ENCODE results near the gene OSTM1. TPM values are rescaled to one million over a fixed set of nuclear protein-coding genes. Genes with fewer than 3 reads are reported as not detected.
"Not testable (repeated sequence)": the region's sequence is repeated elsewhere in the genome, so short reads cannot be mapped to it uniquely, and the experiment has no call there.

Gene OSTM1
- total RNA-seq, 1 donor from 2014 or later, result 50.1 TPM

DNA sequence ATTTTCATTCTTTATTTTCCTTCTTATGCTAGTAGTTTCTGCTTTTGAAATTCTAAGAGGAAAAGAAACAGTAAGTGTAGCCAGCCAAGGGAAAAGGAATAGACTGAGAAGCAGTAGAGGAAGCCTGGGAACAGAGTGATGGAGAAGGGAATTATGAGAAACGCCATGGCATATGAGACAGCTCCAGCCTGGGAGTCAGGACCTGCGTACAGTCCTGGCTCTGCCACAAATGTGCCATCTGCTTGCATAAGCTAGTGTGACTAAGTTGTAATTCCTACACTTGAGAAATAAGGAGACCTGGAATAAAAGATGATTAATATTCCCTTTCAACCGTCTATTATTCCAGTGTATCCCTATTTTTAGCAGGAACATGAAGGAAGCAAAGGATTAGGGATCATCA, 47.5 kb downstream of the OSTM1 start:
- no peak for DNase-seq (ENCODE audit: low spot score in 2 of 2)

DNA sequence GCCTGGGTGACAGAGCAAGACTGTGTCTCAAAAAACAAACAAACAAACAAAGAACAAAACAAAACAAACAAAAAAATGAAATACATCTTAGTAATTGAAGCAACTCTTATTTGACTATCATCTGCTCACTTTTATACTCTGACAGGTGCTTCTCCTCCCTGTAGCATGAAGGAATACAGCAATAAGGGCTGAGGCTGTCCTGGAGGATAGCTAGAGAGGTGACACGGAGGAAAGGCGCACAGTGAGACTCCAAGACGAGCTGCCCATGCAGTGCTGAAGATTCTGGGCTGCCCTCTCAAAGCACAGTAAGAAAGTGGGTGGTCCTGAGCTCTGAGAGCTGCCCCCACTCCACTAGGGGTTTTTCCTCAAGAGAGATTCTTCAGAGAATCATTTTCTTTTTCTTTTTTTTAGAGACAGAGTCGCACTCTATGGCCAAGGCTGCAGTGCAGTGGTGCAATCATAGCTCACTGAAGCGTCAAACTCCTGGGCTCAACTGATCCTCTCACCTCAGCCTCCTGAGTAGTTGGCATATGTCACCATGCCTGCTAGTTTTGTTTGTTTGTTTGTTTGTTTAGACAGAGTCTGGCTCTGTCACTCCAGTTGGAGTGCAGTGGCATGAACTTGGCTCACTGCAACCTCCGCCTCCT, 50.0 kb downstream of the OSTM1 start:
- no peak for FAIRE-seq
- DNase-seq (ENCODE audit: low spot score in 2 of 2), result no peak

More for the DNA sequence above, 47.5 kb downstream of the OSTM1 start:
- FAIRE-seq, result no peak

DNA sequence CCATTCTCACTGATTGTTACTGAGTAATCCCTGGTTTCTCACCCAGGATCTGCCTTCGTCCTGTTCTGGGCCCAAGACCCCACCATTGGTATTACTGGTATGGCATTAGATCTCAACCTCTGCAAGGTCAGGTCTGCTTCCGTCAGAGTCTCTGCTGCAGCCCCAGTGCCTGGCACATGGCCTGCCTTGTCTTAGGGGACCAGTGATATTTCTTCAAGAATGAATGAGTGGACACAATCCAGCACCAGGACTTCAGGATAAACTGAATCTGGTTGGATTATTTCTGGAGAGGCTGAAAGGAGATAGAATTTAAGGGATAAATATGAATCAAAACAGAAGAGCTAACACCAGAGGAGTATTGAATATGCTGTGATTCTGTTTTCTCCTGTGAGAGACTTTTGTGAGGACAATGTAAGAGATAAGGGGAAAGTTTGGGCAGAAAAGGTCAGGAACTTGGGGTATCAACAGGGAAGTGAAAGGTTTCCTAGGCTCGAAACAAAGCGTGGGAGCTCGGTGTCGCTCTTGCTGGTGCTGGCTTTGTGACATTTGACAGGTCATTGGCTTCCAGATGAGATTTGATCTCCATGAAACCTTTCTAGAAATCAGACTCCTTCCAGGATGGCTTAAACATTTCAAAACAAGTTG, 53.9 kb downstream of the OSTM1 start:
- DNase-seq (ENCODE audit: low spot score in 2 of 2), result no peak
- FAIRE-seq, result no peak

DNA sequence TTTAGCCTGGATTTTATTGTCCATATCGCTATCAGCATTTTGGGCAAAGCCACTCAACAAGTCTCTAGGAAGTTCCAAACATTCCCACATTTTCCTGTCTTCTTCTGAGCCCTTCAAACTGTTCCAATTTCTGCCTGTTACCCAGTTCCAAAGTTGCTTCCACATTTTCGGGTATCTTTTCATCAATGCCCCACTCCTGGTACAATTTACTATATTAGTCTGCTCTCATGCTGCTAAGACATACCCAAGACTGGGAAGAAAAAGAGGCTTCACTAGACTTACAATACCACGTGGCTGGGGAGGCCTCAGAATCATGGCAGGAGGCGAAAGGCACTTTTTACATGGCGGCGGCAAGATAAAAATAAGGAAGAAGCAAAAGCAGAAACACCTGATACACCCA, 58.3 kb downstream of the OSTM1 start:
- FAIRE-seq, result not testable (repeated sequence)

DNA sequence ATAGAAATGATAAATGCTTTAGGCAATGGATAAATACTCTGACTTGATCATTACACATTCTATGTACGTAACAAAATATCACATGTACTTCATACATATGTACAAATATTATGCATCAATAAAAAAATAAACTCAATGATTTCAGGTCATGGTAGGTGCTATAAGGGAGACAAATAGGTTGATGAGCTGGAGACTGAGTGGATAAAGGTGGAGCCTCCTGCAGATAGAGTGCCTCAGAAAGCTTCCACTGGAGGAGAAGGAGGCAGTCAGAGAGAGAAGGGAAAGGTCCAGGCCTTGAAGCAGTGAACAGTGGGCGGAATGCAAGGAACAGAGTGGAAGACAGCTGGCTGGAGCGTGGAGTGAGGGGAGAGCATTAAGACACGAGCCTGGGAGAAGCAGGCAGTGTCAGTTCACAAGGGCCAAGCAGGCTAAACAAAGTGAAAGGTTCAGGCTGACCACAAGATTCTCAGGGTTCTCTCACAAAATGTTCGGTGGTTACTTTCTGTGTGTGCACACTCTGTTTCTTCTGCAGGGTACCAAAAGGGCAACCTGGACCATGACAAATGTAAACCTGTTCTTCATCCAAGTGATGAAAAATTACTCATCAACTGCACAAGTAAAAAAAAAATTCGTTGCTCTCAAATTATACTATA, 60.6 kb downstream of the OSTM1 start:
- FAIRE-seq, result no peak

More for the DNA sequence above, 58.3 kb downstream of the OSTM1 start:
- DNase-seq (ENCODE audit: low spot score in 2 of 2), result not testable (repeated sequence)

DNA sequence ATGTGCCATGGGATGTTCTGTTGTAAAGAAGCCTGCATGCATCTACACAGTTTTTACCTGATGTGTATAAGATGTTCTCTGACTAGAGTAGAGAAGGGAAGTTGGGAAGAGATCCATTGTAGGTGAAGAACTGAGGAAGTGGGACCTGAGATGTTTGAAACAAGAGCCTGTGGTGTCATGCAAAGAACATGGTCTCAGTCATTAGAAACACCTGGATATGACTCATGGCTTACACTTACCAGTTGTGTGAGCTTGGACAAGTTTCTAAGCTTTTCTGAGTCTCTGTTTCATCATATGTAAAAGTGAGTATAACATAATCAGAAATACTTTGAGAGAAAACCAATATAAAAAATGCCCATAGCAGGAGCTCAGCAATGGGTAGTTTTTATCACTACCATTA, 64.6 kb downstream of the OSTM1 start:
- DNase-seq (ENCODE audit: low spot score in 2 of 2) (no peak), FAIRE-seq (no peak)

More for the DNA sequence above, 60.6 kb downstream of the OSTM1 start:
- DNase-seq (ENCODE audit: low spot score in 2 of 2), result no peak

DNA sequence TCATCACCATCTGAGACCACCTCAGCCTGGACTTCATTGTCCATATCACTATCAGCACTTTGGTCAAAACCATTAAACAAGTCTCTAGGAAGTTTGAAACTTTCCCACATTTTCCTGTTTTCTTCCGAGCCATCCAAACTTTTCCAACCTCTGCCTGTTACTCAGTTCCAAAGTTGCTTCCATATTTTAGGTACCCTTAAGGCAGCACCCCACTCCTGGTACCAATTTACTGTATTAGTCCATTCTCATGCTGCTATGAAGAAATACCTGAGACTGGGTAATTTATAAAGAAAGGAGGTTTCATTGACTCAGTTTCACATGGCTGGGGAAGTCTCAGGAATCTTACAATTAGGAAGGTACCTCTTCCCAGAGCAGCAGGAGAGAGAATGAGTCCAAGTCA, 65.3 kb downstream of the OSTM1 start:
- not testable (repeated sequence) for FAIRE-seq; DNase-seq (ENCODE audit: low spot score in 2 of 2)

DNA sequence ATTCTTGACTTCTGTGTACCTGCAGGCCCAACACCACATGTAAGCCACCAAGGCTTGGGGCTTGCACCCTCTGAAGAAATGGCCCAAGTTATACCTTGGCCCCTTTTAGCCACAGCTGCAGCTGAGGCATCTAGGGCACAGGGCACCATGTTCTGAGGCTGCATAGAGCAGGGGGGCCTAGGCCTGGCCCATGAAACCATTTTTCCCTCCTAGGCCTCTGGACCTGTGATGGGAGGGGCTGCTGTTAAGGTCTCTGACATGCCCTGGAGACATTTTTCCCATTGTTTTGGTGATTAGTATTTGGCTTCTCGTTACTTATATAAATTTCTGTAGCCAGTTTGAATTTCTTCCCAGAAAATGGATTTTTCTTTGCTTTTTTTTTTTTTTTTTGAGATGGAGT, 66.2 kb downstream of the OSTM1 start:
- FAIRE-seq, result no peak
- DNase-seq (ENCODE audit: low spot score in 2 of 2), result no peak

DNA sequence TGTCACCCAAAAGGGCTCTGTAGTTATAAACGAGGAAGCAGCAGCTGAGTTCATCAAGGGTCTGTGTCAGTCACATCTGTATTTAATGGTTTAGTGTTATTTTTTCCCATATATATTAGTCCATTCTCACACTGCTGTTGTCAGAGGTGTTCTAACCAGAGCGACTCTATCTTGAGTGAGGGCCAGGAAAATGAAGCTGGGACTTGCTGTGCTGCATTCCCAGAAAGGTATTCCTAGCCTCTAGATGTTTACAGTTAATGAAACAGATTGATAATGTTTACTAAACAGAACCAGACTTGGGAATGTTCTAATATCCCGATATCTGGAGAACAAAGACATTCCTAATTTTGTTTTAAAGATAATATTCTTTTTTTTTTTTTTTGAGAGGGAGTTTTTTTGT, 68.6 kb downstream of the OSTM1 start:
- FAIRE-seq (no peak), DNase-seq (ENCODE audit: low spot score in 2 of 2) (no peak)

DNA sequence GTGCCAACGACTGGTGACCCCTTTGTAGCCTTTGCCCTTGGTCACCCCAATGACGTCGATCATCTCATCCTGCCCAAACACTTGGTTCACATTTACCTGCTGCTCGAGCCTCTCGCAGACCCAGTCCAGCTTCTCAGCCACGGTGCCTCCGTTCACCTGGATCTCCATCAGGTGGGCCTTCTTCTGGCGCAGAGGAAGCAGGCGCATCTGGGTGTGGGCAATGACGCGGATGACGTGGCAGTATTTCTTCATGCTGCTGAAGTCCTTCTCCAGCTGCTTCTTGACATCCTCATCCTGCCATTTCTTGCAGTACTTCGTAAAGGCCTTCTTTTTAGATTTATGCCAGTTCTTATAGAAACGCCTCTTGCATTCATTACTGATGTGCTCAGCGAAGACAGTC, 69.7 kb downstream of the OSTM1 start:
- DNase-seq (ENCODE audit: low spot score in 2 of 2) (no peak), FAIRE-seq (no peak)

DNA sequence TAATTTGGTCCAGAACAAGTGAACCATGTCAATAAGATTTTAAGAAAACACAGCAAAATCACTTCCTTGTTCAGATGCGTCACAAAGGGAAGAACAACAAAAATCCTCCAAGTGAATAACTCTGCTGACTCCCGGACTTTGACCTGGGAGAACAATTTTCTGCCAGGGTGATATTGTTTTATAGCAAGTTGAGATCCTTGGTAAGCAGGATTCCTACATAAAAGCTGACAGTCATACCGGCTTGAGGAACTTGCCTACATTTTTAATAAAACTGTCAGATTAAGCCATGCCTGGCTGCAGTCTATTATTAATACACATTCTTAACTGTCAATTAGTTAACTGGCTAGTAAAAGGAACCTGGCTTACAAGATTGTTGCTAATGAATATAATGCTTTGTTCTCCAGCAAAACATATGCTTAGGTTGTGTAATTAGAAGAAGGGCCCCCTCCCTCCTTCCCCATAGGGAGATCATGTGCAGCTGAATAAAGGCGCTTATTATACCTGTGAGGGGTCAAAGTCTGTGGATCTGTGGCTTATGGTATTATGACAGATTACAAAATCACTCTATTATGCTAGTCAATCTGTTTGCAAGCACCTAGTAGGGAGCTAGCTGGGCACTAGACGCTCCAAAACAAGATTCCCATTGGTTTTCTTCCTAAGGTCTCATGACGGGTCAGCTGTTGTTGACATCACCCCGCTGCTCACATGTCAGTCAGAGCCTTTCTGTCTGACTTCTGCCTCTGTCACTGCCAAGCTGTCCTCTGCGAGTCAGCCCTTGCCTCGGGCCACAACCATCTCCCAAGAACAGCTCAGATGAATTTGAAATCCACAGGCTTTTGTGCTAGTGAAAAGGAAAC, 71.9 kb downstream of the OSTM1 start:
- peak; percentile 26 to 44 for DNase-seq (ENCODE audit: low spot score in 2 of 2)
- FAIRE-seq, result peak; percentile 53

DNA sequence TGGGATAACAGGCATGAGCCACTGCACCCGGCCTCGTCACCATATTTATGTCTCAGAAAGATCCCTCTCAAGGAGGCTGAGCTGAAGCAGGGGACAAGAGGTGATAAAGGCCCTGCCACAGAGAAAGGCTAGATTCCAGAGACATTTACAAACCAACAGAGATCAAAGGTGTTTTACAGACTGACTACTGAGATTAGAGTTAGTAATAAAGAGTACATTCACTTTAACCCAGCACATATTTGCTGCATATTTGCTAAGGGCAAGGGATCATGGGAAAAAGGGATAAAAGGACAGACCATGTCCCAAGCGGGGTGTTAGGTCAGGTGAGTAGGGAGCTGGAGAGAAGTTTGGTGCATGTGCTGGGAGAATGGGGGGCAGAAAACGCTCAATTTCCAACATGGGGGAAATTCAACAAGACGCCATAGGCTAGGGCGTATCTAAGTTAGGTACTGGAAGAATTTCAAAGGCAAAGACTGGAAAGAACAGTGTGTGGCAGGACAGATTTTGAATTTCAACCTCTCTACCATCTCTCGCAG, 72.8 kb downstream of the OSTM1 start:
- DNase-seq (ENCODE audit: low spot score in 2 of 2), result no peak
- FAIRE-seq, result no peak

DNA sequence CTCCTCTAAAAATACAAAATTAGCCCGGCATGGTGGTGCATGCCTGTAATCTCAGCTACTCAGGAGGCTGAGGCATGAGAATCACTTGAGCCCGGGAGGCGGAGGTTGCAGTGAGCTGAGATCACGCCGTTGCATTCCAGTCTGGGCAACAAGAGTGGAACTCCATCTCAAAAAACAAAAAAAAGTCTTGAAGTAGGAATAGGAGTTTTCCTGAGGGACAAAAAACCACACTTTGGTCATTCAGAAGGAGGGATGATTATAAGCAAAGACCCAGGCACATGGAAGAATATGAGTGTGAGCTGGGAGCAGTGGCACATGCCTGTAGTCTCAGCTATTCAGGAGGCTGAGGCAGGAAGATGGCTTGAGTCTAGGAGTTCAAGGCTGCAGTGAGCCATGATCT, 74.3 kb downstream of the OSTM1 start:
- DNase-seq (ENCODE audit: low spot score in 2 of 2); FAIRE-seq: not testable (repeated sequence)

DNA sequence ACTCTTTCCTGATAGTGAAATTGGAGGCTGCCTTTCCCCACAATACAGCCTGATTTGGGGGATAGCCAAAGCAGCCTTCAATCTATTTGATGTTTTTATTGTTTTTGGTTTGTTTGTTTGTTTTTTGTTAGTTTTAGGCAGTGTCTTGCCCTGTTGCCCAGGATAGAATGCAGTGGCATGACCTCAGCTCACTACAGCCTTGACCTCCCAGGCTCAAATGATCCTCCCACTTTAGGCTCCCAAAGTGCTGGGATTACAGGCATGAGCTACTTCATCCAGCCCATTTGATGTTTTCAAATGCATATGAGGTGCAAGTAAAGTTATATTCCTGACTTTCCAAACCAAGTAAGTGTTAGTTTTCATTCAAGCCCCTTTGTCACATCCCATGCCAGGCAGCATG, 75.2 kb downstream of the OSTM1 start:
- FAIRE-seq, result no peak

DNA sequence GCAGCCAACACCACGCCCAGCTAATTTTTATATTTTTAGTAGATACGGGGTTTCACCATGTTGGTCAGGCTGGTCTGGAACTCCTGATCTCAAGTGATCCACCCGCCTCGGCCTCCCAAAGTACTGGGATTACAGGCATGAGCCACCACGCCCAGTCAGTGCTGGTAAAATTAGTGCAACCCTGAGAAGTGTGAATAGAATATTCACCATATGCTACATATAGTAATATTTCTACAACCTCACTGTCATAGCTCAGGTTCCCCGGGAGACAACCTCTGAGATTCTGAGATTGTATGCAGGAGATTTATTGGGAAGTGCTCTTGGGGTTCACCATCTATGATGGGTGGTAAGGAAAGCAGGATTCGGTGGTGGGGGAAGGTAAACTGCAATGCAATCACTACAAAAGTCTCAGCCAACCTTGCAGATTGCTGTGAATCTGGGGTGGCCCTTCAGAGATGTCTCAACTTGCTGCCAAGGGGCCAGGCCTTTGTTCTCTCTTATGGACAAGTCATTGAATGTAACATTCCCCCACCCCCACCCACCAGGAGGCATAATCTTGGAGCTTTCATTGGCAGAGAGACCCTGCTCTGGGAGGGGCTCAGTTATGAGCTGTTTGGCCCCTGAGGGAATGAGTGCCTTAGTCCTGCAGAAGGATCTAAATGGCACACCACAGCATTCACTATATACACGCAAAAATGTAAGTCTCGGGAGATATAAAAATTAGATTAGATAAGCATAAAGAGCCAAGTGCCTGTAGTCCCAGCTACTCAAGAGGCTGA, 82.6 kb downstream of the OSTM1 start:
- FAIRE-seq, result no peak
- no peak for DNase-seq (ENCODE audit: low spot score in 2 of 2)

More for the DNA sequence above, 75.2 kb downstream of the OSTM1 start:
- DNase-seq (ENCODE audit: low spot score in 2 of 2), result no peak

Small RNA genes lying within 50 kb of the gene (small RNA-seq; reads per million reads assigned to genes)
- not detected for gene RF00019

Other genes starting within 250 kb of the OSTM1 start
- 38.3 TPM for gene SEC63, start 116.5 kb downstream of the OSTM1 start, total RNA-seq
- gene NR2E1, start 91.3 kb upstream of the OSTM1 start, total RNA-seq, result 6.1 TPM
- 210 TPM for gene SNX3, start 186.3 kb upstream of the OSTM1 start, total RNA-seq
- gene AFG1L, start 220.3 kb upstream of the OSTM1 start, total RNA-seq, result 10.2 TPM

All from frontal cortex (tissue), 4 donors.